Hippocampal formation (tissue), 2 donors: ENCODE results near the gene KCNMB4.
A peak's percentile ranks its signal among the peaks of the same experiment; 100 is the strongest.
"Not testable (repeated sequence)": the region's sequence is repeated elsewhere in the genome, so short reads cannot be mapped to it uniquely, and the experiment has no call there.

Experiments used
- DNase-seq, 2 donors: peaks; one replicate each; lab custom pipeline; 2025; lab: John Stamatoyannopoulos, UW

The KCNMB4 gene

GRCh38 chr12:70372881-70373280, 6.8 kb downstream of the KCNMB4 start:
- DNase-seq, result no peak

GRCh38 chr12:70379846-70380245, 13.8 kb downstream of the KCNMB4 start:
- DNase-seq, result no peak

GRCh38 chr12:70383484-70383883, 17.4 kb downstream of the KCNMB4 start:
- DNase-seq, result no peak

GRCh38 chr12:70383886-70384285, 17.8 kb downstream of the KCNMB4 start:
- DNase-seq, result no peak

GRCh38 chr12:70386771-70387170, 20.7 kb downstream of the KCNMB4 start:
- DNase-seq, result no peak

GRCh38 chr12:70389678-70390077, 23.6 kb downstream of the KCNMB4 start:
- DNase-seq, result no peak

- not testable (repeated sequence) for DNase-seq
These were observed 26.5 kb downstream of the KCNMB4 start for GRCh38 chr12:70392631-70393030.

GRCh38 chr12:70393787-70394499, 27.9 kb downstream of the KCNMB4 start:
- DNase-seq, result no peak

- no peak for DNase-seq
These were observed 31.9 kb downstream of the KCNMB4 start for GRCh38 chr12:70398002-70398401.

GRCh38 chr12:70398862-70399261, 32.8 kb downstream of the KCNMB4 start:
- no peak for DNase-seq

- DNase-seq, result no peak
These were observed 33.2 kb downstream of the KCNMB4 start for GRCh38 chr12:70399311-70399710.

- DNase-seq, result no peak
These were observed 34.0 kb downstream of the KCNMB4 start for GRCh38 chr12:70400124-70400523.

- DNase-seq, result no peak
These were observed 36.5 kb downstream of the KCNMB4 start for GRCh38 chr12:70402597-70402996.

- no peak for DNase-seq
These were observed 37.7 kb downstream of the KCNMB4 start for GRCh38 chr12:70403826-70404225.

- DNase-seq, result peak in 1 of 2 donors; percentile 32
These were observed 42.1 kb downstream of the KCNMB4 start for GRCh38 chr12:70408004-70408790.

GRCh38 chr12:70415987-70416386, 49.9 kb downstream of the KCNMB4 start:
- no peak for DNase-seq

GRCh38 chr12:70417121-70417520, 51.0 kb downstream of the KCNMB4 start:
- no peak for DNase-seq

GRCh38 chr12:70418101-70418500, 52.0 kb downstream of the KCNMB4 start:
- peak in 1 of 2 donors; percentile 69 for DNase-seq

- no peak for DNase-seq
These were observed 56.5 kb downstream of the KCNMB4 start for GRCh38 chr12:70422631-70423030.

- no peak for DNase-seq
These were observed 60.5 kb downstream of the KCNMB4 start for GRCh38 chr12:70426620-70427019.

GRCh38 chr12:70427611-70428010, 61.5 kb downstream of the KCNMB4 start:
- no peak for DNase-seq

GRCh38 chr12:70430400-70430799, 64.3 kb downstream of the KCNMB4 start:
- DNase-seq, result no peak

GRCh38 chr12:70436836-70437235, 70.7 kb downstream of the KCNMB4 start:
- DNase-seq, result no peak
